ENCODE results near the gene SS18. TPM values are rescaled to one million over a fixed set of nuclear protein-coding genes. Genes with fewer than 3 reads are reported as not detected.
"Not testable (repeated sequence)": the region's sequence is repeated elsewhere in the genome, so short reads cannot be mapped to it uniquely, and the experiment has no call there.

Gene SS18
- total and polyA plus RNA-seq, 2 experiments from 2014 or later: 43.4 to 111 TPM

DNA sequence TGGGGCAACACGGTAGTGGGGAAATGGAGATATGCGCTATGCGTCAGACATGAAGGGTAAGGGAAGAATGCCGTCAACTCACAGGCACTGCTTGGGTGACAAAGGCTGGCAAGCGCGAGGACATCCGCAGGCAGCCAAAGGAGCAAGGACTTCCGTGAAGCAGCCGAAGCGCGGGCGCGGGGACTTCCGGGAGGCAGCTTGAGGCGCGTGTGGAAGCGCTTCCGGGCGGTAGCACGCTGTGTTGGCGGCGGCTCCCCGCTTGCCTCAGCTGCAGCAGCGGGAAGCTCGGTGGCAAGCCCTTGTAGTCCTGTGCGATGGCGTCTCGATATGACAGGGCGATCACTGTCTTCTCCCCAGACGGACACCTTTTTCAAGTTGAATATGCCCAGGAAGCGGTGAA, 43.2 kb upstream of the SS18 start, which contains the start of gene PSMA8:
PSMA8 (plus strand) TSS at position 218 of the 400 bp plus-strand sequence; CDS start at position 315, 97 bp downstream.
- no peaks in the 10 kb centered on the region for H3K36me3 ChIP-seq (replicated peaks; ENCODE audit: insufficient read depth, low read depth)
- peak; percentile 14 for DNase-seq (ENCODE audit: low spot score)
- H2AFZ ChIP-seq: no peak within 1 kb of the TSS
- no peaks in the 10 kb centered on the region for H3K9me2 ChIP-seq (replicated peaks; ENCODE audit: insufficient read depth)
- no peaks in the 10 kb centered on the region for H3K27me3 ChIP-seq
- H3K4me2 ChIP-seq: no peak within 1 kb of the TSS
- H3K9me3 ChIP-seq (ENCODE audit: low read depth): no peaks in the 10 kb centered on the region
- H3K4me3 ChIP-seq: no peak within 1 kb of the TSS
- no peaks in the 10 kb centered on the region for H3K4me1 ChIP-seq (ENCODE audit: insufficient read depth)
- no peaks in the 10 kb centered on the region for H4K20me1 ChIP-seq (ENCODE audit: insufficient read depth, poor library complexity, severe bottlenecking)
- TF ChIP-seq EZH2 (IDR thresholded peaks at IDR 0.05; ENCODE audit: borderline replicate concordance) (no peak), EZH2phosphoT487 (IDR thresholded peaks at IDR 0.05; ENCODE audit: low read depth, severe bottlenecking, unreplicated experiment) (no peak)
- TF ChIP-seq, protein P1, sequence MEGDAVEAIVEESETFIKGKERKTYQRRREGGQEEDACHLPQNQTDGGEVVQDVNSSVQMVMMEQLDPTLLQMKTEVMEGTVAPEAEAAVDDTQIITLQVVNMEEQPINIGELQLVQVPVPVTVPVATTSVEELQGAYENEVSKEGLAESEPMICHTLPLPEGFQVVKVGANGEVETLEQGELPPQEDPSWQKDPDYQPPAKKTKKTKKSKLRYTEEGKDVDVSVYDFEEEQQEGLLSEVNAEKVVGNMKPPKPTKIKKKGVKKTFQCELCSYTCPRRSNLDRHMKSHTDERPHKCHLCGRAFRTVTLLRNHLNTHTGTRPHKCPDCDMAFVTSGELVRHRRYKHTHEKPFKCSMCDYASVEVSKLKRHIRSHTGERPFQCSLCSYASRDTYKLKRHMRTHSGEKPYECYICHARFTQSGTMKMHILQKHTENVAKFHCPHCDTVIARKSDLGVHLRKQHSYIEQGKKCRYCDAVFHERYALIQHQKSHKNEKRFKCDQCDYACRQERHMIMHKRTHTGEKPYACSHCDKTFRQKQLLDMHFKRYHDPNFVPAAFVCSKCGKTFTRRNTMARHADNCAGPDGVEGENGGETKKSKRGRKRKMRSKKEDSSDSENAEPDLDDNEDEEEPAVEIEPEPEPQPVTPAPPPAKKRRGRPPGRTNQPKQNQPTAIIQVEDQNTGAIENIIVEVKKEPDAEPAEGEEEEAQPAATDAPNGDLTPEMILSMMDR (IDR thresholded peaks at IDR 0.05; ENCODE audit: poor library complexity): no peak
- 57% methylated on average over 31 of the region's 31 CpGs for WGBS (ENCODE audit: low lambda C conversion rate, missing lambda C conversion rate)
- no peaks in the 10 kb centered on the region for H3K79me2 ChIP-seq
- no peak within 1 kb of the TSS for H3K27ac ChIP-seq

DNA sequence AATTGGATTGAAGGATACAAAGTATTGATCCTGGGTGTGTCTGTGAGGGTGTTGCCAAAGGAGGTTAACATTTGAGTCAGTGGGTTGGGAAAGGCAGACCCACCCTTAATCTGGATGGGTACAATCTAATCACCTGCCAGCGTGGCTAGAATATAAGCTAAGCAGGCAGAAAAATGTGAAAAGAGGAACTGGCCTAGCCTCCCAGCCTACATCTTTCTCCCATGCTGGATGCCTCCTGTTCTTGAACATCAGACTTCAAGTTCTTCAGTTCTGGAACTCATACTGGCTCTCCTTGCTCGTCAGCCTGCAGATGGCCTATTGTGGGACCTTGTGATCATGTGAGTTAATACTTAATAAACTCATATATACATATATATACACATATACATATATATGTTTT, 37.8 kb upstream of the SS18 start:
- H2AFZ ChIP-seq; H3K27ac ChIP-seq; H4K20me1 ChIP-seq (ENCODE audit: insufficient read depth, poor library complexity, severe bottlenecking); H3K9me3 ChIP-seq (ENCODE audit: low read depth); H3K36me3 ChIP-seq (replicated peaks; ENCODE audit: insufficient read depth, low read depth); H3K9me2 ChIP-seq (replicated peaks; ENCODE audit: insufficient read depth); H3K4me1 ChIP-seq (ENCODE audit: insufficient read depth); DNase-seq (ENCODE audit: low spot score); H3K4me3 ChIP-seq; H3K79me2 ChIP-seq; H3K27me3 ChIP-seq; H3K4me2 ChIP-seq: not testable (repeated sequence)
- WGBS (ENCODE audit: low lambda C conversion rate, missing lambda C conversion rate): 100% methylated on average over 2 of the region's 2 CpGs

GRCh38 chr18:26127786-26128185, 37.4 kb upstream of the SS18 start:
- TF ChIP-seq, protein P1 (IDR thresholded peaks at IDR 0.05; ENCODE audit: poor library complexity): no peak
- TF ChIP-seq EZH2 (IDR thresholded peaks at IDR 0.05; ENCODE audit: borderline replicate concordance): no peak
- no peak for TF ChIP-seq EZH2phosphoT487 (IDR thresholded peaks at IDR 0.05; ENCODE audit: low read depth, severe bottlenecking, unreplicated experiment)
- no peak overlapping the region for H2AFZ ChIP-seq
- WGBS (ENCODE audit: low lambda C conversion rate, missing lambda C conversion rate): 89% methylated on average over 5 of the region's 5 CpGs
- DNase-seq (ENCODE audit: low spot score): no peak
- no peak overlapping the region for H3K4me2 ChIP-seq
- no peaks in the 10 kb centered on the region for H3K27me3 ChIP-seq
- H4K20me1 ChIP-seq (ENCODE audit: insufficient read depth, poor library complexity, severe bottlenecking): no peaks in the 10 kb centered on the region
- no peak overlapping the region for H3K4me3 ChIP-seq
- no peaks in the 10 kb centered on the region for H3K9me2 ChIP-seq (replicated peaks; ENCODE audit: insufficient read depth)
- H3K36me3 ChIP-seq (replicated peaks; ENCODE audit: insufficient read depth, low read depth): no peaks in the 10 kb centered on the region
- no peaks in the 10 kb centered on the region for H3K4me1 ChIP-seq (ENCODE audit: insufficient read depth)
- no peaks in the 10 kb centered on the region for H3K9me3 ChIP-seq (ENCODE audit: low read depth)
- no peaks in the 10 kb centered on the region for H3K79me2 ChIP-seq
- no peak overlapping the region for H3K27ac ChIP-seq

DNA sequence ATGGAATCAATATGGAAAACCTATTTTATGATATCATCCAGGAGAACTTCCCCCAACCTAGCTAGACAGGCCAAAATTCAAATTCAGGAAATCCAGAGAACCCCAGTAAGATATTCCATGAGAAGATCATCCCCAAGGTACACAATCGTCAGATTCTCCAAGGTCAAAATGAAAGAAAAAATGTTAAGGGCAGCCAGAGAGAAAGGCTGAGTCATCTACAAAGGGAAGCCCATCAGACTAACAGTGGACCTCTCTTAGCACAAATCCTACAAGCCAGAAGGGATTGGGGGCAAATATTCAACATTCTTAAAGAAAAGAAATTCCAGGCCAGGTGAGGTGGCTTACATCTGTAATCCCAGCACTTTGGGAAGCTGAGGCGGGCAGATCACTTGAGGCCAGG, 31.6 kb upstream of the SS18 start:
- not testable (repeated sequence) for H3K4me1 ChIP-seq (ENCODE audit: insufficient read depth); H3K9me2 ChIP-seq (replicated peaks; ENCODE audit: insufficient read depth); H3K27ac ChIP-seq; H4K20me1 ChIP-seq (ENCODE audit: insufficient read depth, poor library complexity, severe bottlenecking); DNase-seq (ENCODE audit: low spot score); H3K79me2 ChIP-seq; H2AFZ ChIP-seq; H3K36me3 ChIP-seq (replicated peaks; ENCODE audit: insufficient read depth, low read depth); H3K4me2 ChIP-seq; H3K9me3 ChIP-seq (ENCODE audit: low read depth); H3K4me3 ChIP-seq; H3K27me3 ChIP-seq
- 79% methylated on average over 2 of the region's 2 CpGs for WGBS (ENCODE audit: low lambda C conversion rate, missing lambda C conversion rate)

Data from hepatocyte (in vitro differentiated cells).